Spleen (tissue), 11 donors: ENCODE data around the gene SPP2. TPM values are rescaled to one million over a fixed set of nuclear protein-coding genes. Genes with fewer than 3 reads are reported as not detected.

Experiments
- DNase-seq: peaks from one replicate; pipeline ENCODE4 v3.0.0-alpha.2; 2020
- H3K27ac ChIP-seq, 8 donors: fragments of 200-600 bp; sonication (generic) in 7 of 8; 1 replicate in 4 of 8; 2 replicates in 4 of 8; pipeline versions ENCODE4 v1.5.0 to v1.8.0; 2016 to 2021; ENCODE audit warnings: inconsistent platforms in 4 of 8, mild to moderate bottlenecking in 4 of 8, moderate library complexity in 1 of 8
- H3K27me3 ChIP-seq, 7 donors: fragments of 200-600 bp; sonication (generic) in 6 of 7; replicated peaks in 1 of 7; 1 replicate in 4 of 7; 2 replicates in 3 of 7; pipeline versions ENCODE4 v1.5.0 to v1.8.0; 2016 to 2021; ENCODE audit warnings: inconsistent platforms in 3 of 7, mild to moderate bottlenecking in 1 of 7
- H3K36me3 ChIP-seq, 6 donors: fragments of 200-600 bp; sonication (generic) in 5 of 6; 1 replicate in 4 of 6; 2 replicates in 2 of 6; pipeline versions ENCODE4 v1.5.0 to v1.8.0; 2016 to 2021; ENCODE audit warnings: inconsistent platforms in 2 of 6
- H3K4me1 ChIP-seq, 6 donors: fragments of 200-600 bp; sonication (generic) in 5 of 6; 1 replicate in 3 of 6; 2 replicates in 3 of 6; pipeline versions ENCODE4 v1.5.0 to v1.8.0; 2016 to 2021; ENCODE audit warnings: inconsistent platforms in 3 of 6
- H3K4me3 ChIP-seq, 8 donors: fragments of 200-600 bp; sonication (generic) in 7 of 8; 1 replicate in 4 of 8; 2 replicates in 4 of 8; pipeline versions ENCODE4 v1.5.0 to v1.8.0; 2016 to 2021; ENCODE audit warnings: inconsistent platforms in 4 of 8, mild to moderate bottlenecking in 4 of 8, moderate library complexity in 2 of 8
- H3K9me3 ChIP-seq, 8 donors: fragments of 200-600 bp; sonication (generic) in 7 of 8; 1 replicate in 4 of 8; 2 replicates in 4 of 8; pipeline versions ENCODE4 v1.5.0 to v1.8.0; 2016 to 2021; ENCODE audit warnings: inconsistent platforms in 4 of 8
- CTCF ChIP-seq, 11 experiments: fragments of 200-600 bp in 7 of 11; fragments of 450-650 bp in 4 of 11; sonication (generic) in 4 of 11; IDR thresholded peaks in 8 of 11; conservative IDR thresholded peaks in 3 of 11; 1 replicate in 7 of 11; 2 replicates in 4 of 11; pipeline versions ENCODE4 v1.4.0 to v1.8.0; 2016 to 2021; ENCODE audit warnings: antibody characterized with exemption in 11 of 11, inconsistent platforms in 4 of 11, mild to moderate bottlenecking in 1 of 11
- POLR2A ChIP-seq, 3 donors: fragments of 450-650 bp; IDR thresholded peaks; one replicate each; pipeline ENCODE4 v1.5.1; 2017; ENCODE audit warnings: antibody characterized with exemption in 3 of 3, mild to moderate bottlenecking in 1 of 3
- POLR2AphosphoS5 ChIP-seq, 3 donors: sonication (generic); formaldehyde crosslinking; IDR thresholded peaks; one replicate each; pipeline ENCODE4 v1.5.1; 2017; ENCODE audit warnings: antibody characterized with exemption in 3 of 3
- WGBS, 5 donors: extraction: QIAGEN DNeasy Blood & Tissue Kit in 3 of 5; methylation state at CpG; one replicate each; pipeline versions ENCODE4 v1.1.5 to v1.1.7; 2013 to 2018; 5-methylcytosine and 5-hydroxymethylcytosine counted together
- intact Hi-C: fragments of 100-400 bp; cut with DNase I; formaldehyde crosslinking; loops from one replicate; pipeline ENCODE4 v1.15.0; 2023; ENCODE audit warnings: low total_unique reads
- polyA plus RNA-seq, 3 donors: library from polyadenylated mRNA; stranded (reverse); fragments of 200-250 nt; gene quantifications; one replicate each; pipeline ENCODE4 v1.2.1, GENCODE V29; 2013
- total RNA-seq, 7 donors: library from RNA; depleted of rRNA in 3 of 7; stranded (reverse); fragments of >200 nt in 3 of 7; fragmentation: NEBNext Ultra II Directional in 4 of 7; extraction: Animal tissue kit (Norgen Biotek cat#: 25700) in 4 of 7; gene quantifications; one replicate each; pipeline versions ENCODE4 v1.1.0 to v1.2.1, GENCODE V29; 2016 to 2021
- donor health status: healthy with polysubstance abuse.
- donor health status: DM: no; HTN: no; CAD: no; lungs with moderate emphysema.
- donor health status: DM: no; HTN: no; CAD: no.
- donor health status: Bipolar disorder and iron deficiency.
- donor health status: healthy.
- donor health status: DM: no; HTN: no; CAD: no.
- donor health status: DM: yes; HTN: yes; CAD: no.

The SPP2 gene
- total and polyA plus RNA-seq, 10 donors: not detected

- H3K27ac ChIP-seq: peak overlapping the region in 5 of 8 donors; percentile 29 to 81 (median 61)
- intact Hi-C loops: no loop called here
- peaks cover 0 to 4% (median 0%) of the 10 kb centered on the region in 6 donors for H3K4me1 ChIP-seq
- H3K27me3 ChIP-seq: peaks cover 0 to 41% (median 0%) of the 10 kb centered on the region in 7 donors
- 59 to 76% (median 70%) methylated on average over 1 of the region's 1 CpG for WGBS, 5 donors
- no peaks in the 10 kb centered on the region for H3K36me3 ChIP-seq
- TF ChIP-seq POLR2AphosphoS5 (IDR thresholded peaks at IDR 0.05) (no peak), CTCF (IDR thresholded peaks at IDR 0.05 in 8 of 11, conservative IDR thresholded peaks at IDR 0.05 in 3 of 11) (no peak), POLR2A (IDR thresholded peaks at IDR 0.05) (no peak)
- no peak overlapping the region for H3K4me3 ChIP-seq
- H3K9me3 ChIP-seq: peaks cover 0 to 45% (median 32%) of the 10 kb centered on the region in 8 donors
- no peak for DNase-seq
These were observed 18.1 kb upstream of the SPP2 start for GRCh38 chr2:234032279-234032856.

DNA sequence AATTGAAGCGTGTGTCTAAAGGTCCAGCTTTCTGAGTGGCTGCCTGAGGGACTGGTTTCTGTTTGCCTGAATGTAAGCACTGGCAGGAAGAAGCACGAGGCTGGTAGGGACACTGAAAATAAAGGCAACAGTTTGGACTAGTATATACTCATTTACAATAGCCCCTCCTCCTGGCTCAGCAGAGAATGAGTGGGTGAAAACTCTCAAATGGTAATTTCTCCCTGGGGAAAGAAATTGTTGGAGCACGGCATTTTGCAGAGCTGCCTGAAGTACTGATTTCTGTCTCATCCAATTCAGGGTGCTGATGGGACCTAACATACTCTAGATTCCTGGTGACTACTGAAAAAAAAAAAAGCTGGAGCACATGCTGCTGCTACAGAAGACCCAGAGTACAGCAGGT is 17.3 kb upstream of the SPP2 start:
- H3K4me3 ChIP-seq: no peak overlapping the region
- WGBS, 5 donors: 77 to 82% (median 81%) methylated on average over 3 of the region's 3 CpGs

DNA sequence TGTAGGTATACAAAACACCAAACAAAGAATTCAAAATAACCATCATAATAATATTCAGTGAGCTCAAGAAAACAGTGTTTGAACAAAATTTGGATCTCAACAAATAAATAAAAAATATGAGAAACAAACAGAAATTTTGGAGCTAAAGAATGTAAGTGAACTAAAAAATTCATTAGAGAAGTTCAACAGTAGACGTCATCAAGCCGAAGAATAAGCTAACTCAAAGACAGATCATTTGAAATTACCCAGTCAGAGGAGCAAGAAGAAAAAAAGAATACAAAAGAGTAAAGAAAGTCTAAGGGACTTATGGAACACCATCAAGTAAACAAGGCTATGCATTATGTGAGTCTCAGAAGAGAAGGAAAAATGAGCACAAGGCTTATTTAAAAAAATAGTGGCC is 16.6 kb upstream of the SPP2 start:
- intact Hi-C loops: no loop called here
- Histone ChIP-seq H3K36me3 (no peaks in the 10 kb centered on the region), H3K4me3 (no peak overlapping the region), H3K27ac (no peak overlapping the region), H3K9me3 (peaks cover 0 to 48% (median 33%) of the 10 kb centered on the region in 8 donors), H3K27me3 (peaks cover 0 to 36% (median 0%) of the 10 kb centered on the region in 7 donors), H3K4me1 (peaks cover 0 to 4% (median 0%) of the 10 kb centered on the region in 6 donors)
- WGBS, 5 donors: 85 to 95% (median 94%) methylated on average over 2 of the region's 2 CpGs
- DNase-seq: no peak
- TF ChIP-seq CTCF (IDR thresholded peaks at IDR 0.05 in 8 of 11, conservative IDR thresholded peaks at IDR 0.05 in 3 of 11) (no peak), POLR2A (IDR thresholded peaks at IDR 0.05) (no peak), POLR2AphosphoS5 (IDR thresholded peaks at IDR 0.05) (no peak)

More for the DNA sequence above, 17.3 kb upstream of the SPP2 start:
- Histone ChIP-seq H3K27ac (peak overlapping the region in 4 of 8 donors; percentile 49 to 77 (median 58)), H3K27me3 (peaks cover 0 to 40% (median 0%) of the 10 kb centered on the region in 7 donors), H3K4me1 (peaks cover 0 to 4% (median 0%) of the 10 kb centered on the region in 6 donors), H3K36me3 (no peaks in the 10 kb centered on the region), H3K9me3 (peaks cover 0 to 47% (median 33%) of the 10 kb centered on the region in 8 donors)
- DNase-seq: no peak
- intact Hi-C loops: no loop called here
- no peak for TF ChIP-seq POLR2A (IDR thresholded peaks at IDR 0.05)
- TF ChIP-seq POLR2AphosphoS5 (IDR thresholded peaks at IDR 0.05): no peak
- TF ChIP-seq CTCF (IDR thresholded peaks at IDR 0.05 in 8 of 11, conservative IDR thresholded peaks at IDR 0.05 in 3 of 11): no peak

DNA sequence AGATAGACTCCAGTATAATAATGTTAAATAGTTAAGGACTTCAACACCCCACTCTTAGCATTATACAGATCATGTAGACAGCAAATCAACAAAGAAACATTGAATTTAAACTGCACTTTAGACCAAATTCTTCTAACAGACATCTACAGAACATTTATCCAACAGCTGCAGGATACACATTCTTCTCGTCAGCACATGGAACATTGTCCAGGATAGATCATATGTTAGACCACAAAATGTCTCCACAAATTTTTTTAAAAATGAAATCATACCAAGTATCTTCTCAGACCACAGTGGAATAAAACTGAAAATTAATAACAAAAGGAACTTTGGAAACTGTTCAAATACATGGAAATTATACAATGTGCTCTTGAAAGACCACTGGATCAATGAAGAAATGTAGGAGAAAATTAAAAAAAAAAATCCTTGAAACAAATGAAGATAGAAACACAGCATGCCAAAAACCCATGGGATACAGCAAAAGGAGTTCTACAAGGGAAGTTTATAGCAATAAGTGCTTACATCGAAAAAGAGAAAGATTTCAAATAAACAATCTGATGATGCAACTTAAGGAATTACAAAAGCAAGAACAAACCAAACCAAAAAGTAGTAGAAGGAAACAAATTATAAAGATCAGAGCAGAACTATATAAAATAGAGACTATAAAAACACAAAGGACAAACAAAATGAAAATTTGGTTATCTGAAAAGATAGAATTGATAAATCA is 12.3 kb upstream of the SPP2 start:
- H3K4me1 ChIP-seq: no peaks in the 10 kb centered on the region
- TF ChIP-seq CTCF (IDR thresholded peaks at IDR 0.05 in 8 of 11, conservative IDR thresholded peaks at IDR 0.05 in 3 of 11): no peak
- TF ChIP-seq POLR2AphosphoS5 (IDR thresholded peaks at IDR 0.05): no peak
- TF ChIP-seq POLR2A (IDR thresholded peaks at IDR 0.05): no peak
- intact Hi-C loops: no loop called here
- WGBS, 5 donors: 79 to 89% (median 88%) methylated on average over 2 of the region's 2 CpGs
- H3K36me3 ChIP-seq: no peaks in the 10 kb centered on the region
- no peak overlapping the region for H3K27ac ChIP-seq
- H3K4me3 ChIP-seq: no peak overlapping the region
- H3K9me3 ChIP-seq: peaks cover 0 to 46% (median 27%) of the 10 kb centered on the region in 8 donors
- H3K27me3 ChIP-seq: peaks cover 0 to 18% (median 0%) of the 10 kb centered on the region in 7 donors
- no peak for DNase-seq
